IMR-90 (cell line): Measurements from ENCODE around the gene GFM1. TPM values are rescaled to one million over a fixed set of nuclear protein-coding genes. Genes with fewer than 3 reads are reported as not detected.
A peak's percentile ranks its signal among the peaks of the same experiment; 100 is the strongest.

Experiments used
- ATAC-seq: fragments of 200-7000 bp; cut with Tn5 transposase; 2 replicates; pipeline ENCODE4 v1.9.1; 2020; ENCODE audit warnings: low read depth, mild to moderate bottlenecking, moderate library complexity
- BruUV-seq: library from RNA; stranded (reverse); fragments of 400-500 nt; replicated peaks from 2 replicates; lab custom pipeline; 2021; lab: Mats Ljungman, UMichigan
- CTCF ChIA-PET: fragments of 300-600 bp; formaldehyde crosslinking; extraction: SDS; loops from one replicate; lab custom pipeline; 2021; ENCODE audit warnings: antibody characterized with exemption; lab: Yijun Ruan, JAX
- POLR2A ChIA-PET: fragments of 300-600 bp; sonication (Branson Sonifier 250); formaldehyde crosslinking; loops from one replicate; lab custom pipeline; 2022; ENCODE audit warnings: antibody characterized with exemption; ENCODE audit not compliant: unreplicated experiment; lab: Charles Lee
- DNase-seq: peaks from one replicate; pipeline ENCODE4 v3.0.0; 2013
- H2AFZ ChIP-seq: replicated peaks from 2 replicates; pipeline ENCODE3; 2013; ENCODE audit warnings: low read length, mild to moderate bottlenecking; ENCODE audit not compliant: poor library complexity
- H2AK5ac ChIP-seq: 2 replicates; pipeline ENCODE4 v1.6.1; 2013; ENCODE audit warnings: low read depth, low read length, inconsistent platforms
- H2AK9ac ChIP-seq: replicated peaks from 2 replicates; pipeline ENCODE3; 2013; ENCODE audit warnings: mild to moderate bottlenecking, low read depth, low read length, moderate library complexity; ENCODE audit not compliant: poor library complexity
- H2BK120ac ChIP-seq: 2 replicates; pipeline ENCODE4 v1.6.1; 2013; ENCODE audit warnings: low read depth, low read length, inconsistent platforms
- H2BK15ac ChIP-seq: 3 replicates; pipeline ENCODE4 v1.6.1; 2013; ENCODE audit warnings: low read depth, low read length, inconsistent platforms
- H2BK20ac ChIP-seq: 2 replicates; pipeline ENCODE4 v1.6.1; 2013; ENCODE audit warnings: low read depth, mild to moderate bottlenecking, inconsistent platforms, low read length, moderate library complexity
- H2BK5ac ChIP-seq: 2 replicates; pipeline ENCODE4 v1.6.1; 2013; ENCODE audit warnings: mild to moderate bottlenecking, low read depth, low read length, inconsistent platforms; ENCODE audit not compliant: poor library complexity, severe bottlenecking
- H3K14ac ChIP-seq: replicated peaks from 2 replicates; pipeline ENCODE4 v1.6.1; 2013; ENCODE audit warnings: low read depth, low read length, inconsistent platforms
- H3K18ac ChIP-seq: 2 replicates; pipeline ENCODE4 v1.6.1; 2013; ENCODE audit warnings: low read depth, low read length, control low read depth
- H3K23ac ChIP-seq: 2 replicates; pipeline ENCODE4 v1.6.1; 2013; ENCODE audit warnings: low read depth, low read length, inconsistent platforms
- H3K27ac ChIP-seq: 2 replicates; pipeline ENCODE4 v1.5.1; 2013; ENCODE audit warnings: mild to moderate bottlenecking, control low read depth, low read length; ENCODE audit not compliant: insufficient read depth
- H3K27me3 ChIP-seq: 2 replicates; pipeline ENCODE4 v1.6.1; 2013; ENCODE audit warnings: low read length; ENCODE audit not compliant: control insufficient read depth, insufficient read depth
- H3K36me3 ChIP-seq: 2 replicates; pipeline ENCODE4 v1.6.1; 2013; ENCODE audit warnings: low read length, mixed read lengths; ENCODE audit not compliant: control insufficient read depth, insufficient read depth
- H3K4ac ChIP-seq: 2 replicates; pipeline ENCODE4 v1.6.1; 2013; ENCODE audit warnings: low read depth, low read length, inconsistent platforms
- H3K4me1 ChIP-seq: 2 replicates; pipeline ENCODE4 v1.6.1; 2013; ENCODE audit warnings: low read length, mixed read lengths; ENCODE audit not compliant: control insufficient read depth, insufficient read depth
- H3K4me2 ChIP-seq: 2 replicates; pipeline ENCODE4 v1.6.1; 2013; ENCODE audit warnings: low read depth, mild to moderate bottlenecking, control low read depth, low read length, moderate library complexity
- H3K4me3 ChIP-seq: 2 replicates; pipeline ENCODE4 v1.5.1; 2013; ENCODE audit warnings: low read depth, mild to moderate bottlenecking, control low read depth, low read length, moderate library complexity; ENCODE audit not compliant: insufficient read depth
- H3K56ac ChIP-seq: 2 replicates; pipeline ENCODE4 v1.6.1; 2013; ENCODE audit warnings: low read length, inconsistent platforms; ENCODE audit not compliant: insufficient read depth; ENCODE audit errors: extremely low read depth
- H3K79me1 ChIP-seq, 2 experiments: 2 replicates each; pipeline ENCODE4 v1.6.1; 2013; ENCODE audit warnings: low read length in 2 of 2, inconsistent platforms in 1 of 2, low read depth in 1 of 2
- H3K9ac ChIP-seq: 2 replicates; pipeline ENCODE4 v1.6.1; 2013; ENCODE audit warnings: low read depth, low read length, control low read depth
- H3K9me1 ChIP-seq: 2 replicates; pipeline ENCODE4 v1.6.1; 2013; ENCODE audit warnings: low read length, inconsistent platforms; ENCODE audit not compliant: insufficient read depth
- H3K9me3 ChIP-seq: 2 replicates; pipeline ENCODE4 v1.6.1; 2013; ENCODE audit warnings: low read length; ENCODE audit not compliant: control insufficient read depth, insufficient read depth
- H4K20me1 ChIP-seq: 2 replicates; pipeline ENCODE4 v1.6.1; 2013; ENCODE audit warnings: low read length, inconsistent platforms; ENCODE audit not compliant: insufficient read depth
- H4K5ac ChIP-seq: 2 replicates; pipeline ENCODE4 v1.6.1; 2013; ENCODE audit warnings: mild to moderate bottlenecking, low read depth, low read length, control low read depth
- H4K8ac ChIP-seq, 2 experiments: 2 replicates each; pipeline ENCODE4 v1.6.1; 2013; ENCODE audit warnings: low read depth in 2 of 2, low read length in 2 of 2, control low read depth in 1 of 2, inconsistent platforms in 1 of 2
- H4K91ac ChIP-seq: 2 replicates; pipeline ENCODE4 v1.6.1; 2013; ENCODE audit warnings: low read depth, low read length, inconsistent platforms; ENCODE audit not compliant: insufficient read depth
- CEBPB ChIP-seq: IDR thresholded peaks from 2 replicates; pipeline ENCODE4 v1.6.1; 2012; ENCODE audit warnings: low read depth, low read length, improper control_type of control experiment
- CTCF ChIP-seq: conservative IDR thresholded peaks from 2 replicates; pipeline ENCODE4 v1.5.1; 2012; ENCODE audit warnings: mild to moderate bottlenecking, low read depth, low read length, improper control_type of control experiment
- MAFK ChIP-seq: IDR thresholded peaks from 2 replicates; pipeline ENCODE4 v1.6.1; 2012; ENCODE audit warnings: low read depth, low read length, improper control_type of control experiment
- RAD21 ChIP-seq: IDR thresholded peaks from 2 replicates; pipeline ENCODE4 v1.6.1; 2012; ENCODE audit warnings: low read length, improper control_type of control experiment
- RFX5 ChIP-seq: IDR thresholded peaks from 2 replicates; pipeline ENCODE4 v1.8.0; 2012; ENCODE audit warnings: low read depth, mild to moderate bottlenecking, low read length, moderate library complexity
- SMC3 ChIP-seq: fragments of 150-350 bp; IDR thresholded peaks from 2 replicates; pipeline ENCODE4 v1.6.1; 2016; ENCODE audit warnings: low read depth, mild to moderate bottlenecking, antibody characterized with exemption, low read length, moderate library complexity
- WGBS, 2 experiments: methylation state at CpG; one replicate each; pipeline versions ENCODE4 v1.1.5 to v1.1.7; 2013; ENCODE audit warnings: missing lambda C conversion rate in 2 of 2; ENCODE audit not compliant: insufficient read length in 1 of 2; ENCODE audit errors: extremely low coverage in 2 of 2; 5-methylcytosine and 5-hydroxymethylcytosine counted together
- dilution Hi-C: fragments of 300-500 bp; cut with HindIII; formaldehyde crosslinking; loops from one replicate; pipeline ENCODE4 v1.14.3; 2018; ENCODE audit warnings: low sequenced_read_pairs; ENCODE audit not compliant: unreplicated experiment
- in situ Hi-C: fragments of 300-500 bp; cut with MboI; formaldehyde crosslinking; loops from 3 replicates; pipeline ENCODE4 v1.14.3; 2019; ENCODE audit warnings: low sequenced_read_pairs, inconsistent platforms, mixed read lengths
- intact Hi-C: fragments of 100-400 bp; cut with micrococcal nuclease; formaldehyde crosslinking; loops from 2 replicates; pipeline ENCODE4 v1.10.0; 2022
- polyA plus RNA-seq, 3 experiments: library from polyadenylated mRNA; depleted of rRNA; stranded (reverse); fragments of >200 nt; gene quantifications; 2 replicates each; pipeline ENCODE4 v1.2.3, GENCODE V29; 2012; ENCODE audit warnings: low replicate concordance in 1 of 3
- total RNA-seq: library from RNA; depleted of rRNA; stranded (reverse); fragments of >200 nt; gene quantifications from 2 replicates; pipeline ENCODE4 v1.2.3, GENCODE V29; 2012

The GFM1 gene
- total and polyA plus RNA-seq, 2 of the 4 experiments (the other 2 are of a cell fraction): 12.4 to 36.0 TPM

GRCh38 chr3:158737976-158738615, 93.8 kb downstream of the GFM1 start:
- Histone ChIP-seq H3K9ac (peak overlapping the region; percentile 64), H3K9me1 (peaks cover 13% of the 10 kb centered on the region), H3K23ac (peak overlapping the region; percentile 8; the same call in 1 of the 2 replicates), H3K18ac (peak overlapping the region; percentile 65), H3K4me2 (peak overlapping the region; percentile 31), H2AFZ (peak overlapping the region; percentile 45), H4K5ac (peak overlapping the region; percentile 81), H3K36me3 (peaks cover 5% of the 10 kb centered on the region; the same call in 1 of the 2 replicates), H2BK5ac (peak overlapping the region; percentile 58), H4K91ac (peak overlapping the region; percentile 53), H2BK15ac (0 out of 3 replicates have a peak overlapping the region, but pooled peaks have one; percentile 31), H3K9me3 (peaks cover 9% of the 10 kb centered on the region), H3K4ac (peak overlapping the region; percentile 82), H3K4me1 (peaks cover 15% of the 10 kb centered on the region), H3K27me3 (no peaks in the 10 kb centered on the region), H2AK9ac (no peak overlapping the region), H2BK20ac (peak overlapping the region; percentile 28), H3K4me3 (no peak overlapping the region), H3K14ac (no peak overlapping the region; the same call in 1 of the 2 replicates), H3K56ac (0 out of 2 replicates have a peak overlapping the region, but pooled peaks have one; percentile 6), H2BK120ac (peak overlapping the region; percentile 11; the same call in 1 of the 2 replicates), H3K27ac (peak overlapping the region; percentile 95), H4K20me1 (no peaks in the 10 kb centered on the region), H4K8ac (peak overlapping the region; percentile 10 to 43), H3K79me1 (peaks cover 0 to 4% of the 10 kb centered on the region in 2 experiments; a peak in 2 of 4 replicates), H2AK5ac (peak overlapping the region; percentile 94; the same call in 1 of the 2 replicates)
- TF ChIP-seq SMC3 (no peak), RFX5 (no peak), RAD21 (no peak), CTCF (0 out of 2 replicates have a peak, but pooled peaks have one; percentile 12), MAFK (no peak), CEBPB (peak; percentile 44)
- ATAC-seq (peak; percentile 87), DNase-seq (peak; percentile 91)
- in situ Hi-C loops: no loop called here
- ChIA-PET CTCF (interaction anchor here (1.1 kb wide), 1 partner anchor 18 kb away, joined by 3 read pairs; no protein-coding TSS in a partner anchor), POLR2A (no interaction called here)
- no TSS peak for BruUV-seq
- dilution Hi-C loops: no loop called here
- no CpG with 5 or more reads among the region's 9 CpGs for WGBS, 2 experiments
- intact Hi-C loops: no loop called here
